NOMO-1 treated with dmso at 0.1 percent for 144 hours (cell line): ENCODE results near the gene FIP1L1.
"Not testable (repeated sequence)": the region's sequence is repeated elsewhere in the genome, so short reads cannot be mapped to it uniquely, and the experiment has no call there.

Experiments
- DNase-seq: peaks from one replicate; lab custom pipeline; 2025; ENCODE audit not compliant: unreplicated experiment; lab: John Stamatoyannopoulos, UW

FIP1L1 gene

DNA sequence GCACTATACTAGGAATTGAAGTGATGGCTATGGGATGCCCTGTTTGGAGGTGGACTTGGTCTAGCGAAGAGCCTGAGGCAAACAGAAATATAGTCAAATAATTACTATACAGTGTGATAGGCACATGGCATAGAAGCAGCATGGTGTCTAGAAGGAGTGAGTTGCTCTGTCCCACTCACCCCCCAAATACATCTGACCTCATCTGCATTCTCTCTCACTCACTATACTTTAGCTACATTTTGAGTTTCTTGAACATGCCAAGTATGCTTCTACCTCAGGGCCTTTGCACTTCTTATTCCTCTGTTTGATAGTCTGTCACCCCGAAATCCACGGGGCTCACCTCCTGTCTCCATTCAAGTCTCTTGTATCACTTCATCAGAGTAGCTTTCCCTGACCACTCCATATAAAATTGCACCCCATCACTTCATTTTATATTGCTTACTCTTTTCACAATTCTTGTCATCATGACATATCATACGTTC is 2.6 kb upstream of the FIP1L1 start:
- DNase-seq: no peak

DNA sequence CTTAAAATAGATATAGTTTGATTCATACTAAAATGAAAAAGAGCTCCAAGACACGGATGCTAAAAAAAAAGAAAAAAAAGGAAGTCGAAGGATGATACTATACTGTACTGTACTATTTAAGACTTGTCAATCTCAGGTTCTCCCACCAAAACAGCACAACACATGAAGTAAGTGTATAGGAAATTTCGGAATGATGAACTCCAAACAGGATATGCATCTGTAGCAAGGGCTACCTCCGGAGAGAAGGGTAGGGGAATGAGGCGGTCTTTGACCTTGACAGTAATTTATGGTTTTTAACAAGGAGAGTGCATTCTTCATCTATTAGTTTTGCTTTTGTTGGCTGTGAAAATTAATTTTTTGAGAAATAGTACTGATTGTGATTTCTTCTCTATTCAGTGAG is 541 bp upstream of the FIP1L1 start:
- no peak for DNase-seq

DNA sequence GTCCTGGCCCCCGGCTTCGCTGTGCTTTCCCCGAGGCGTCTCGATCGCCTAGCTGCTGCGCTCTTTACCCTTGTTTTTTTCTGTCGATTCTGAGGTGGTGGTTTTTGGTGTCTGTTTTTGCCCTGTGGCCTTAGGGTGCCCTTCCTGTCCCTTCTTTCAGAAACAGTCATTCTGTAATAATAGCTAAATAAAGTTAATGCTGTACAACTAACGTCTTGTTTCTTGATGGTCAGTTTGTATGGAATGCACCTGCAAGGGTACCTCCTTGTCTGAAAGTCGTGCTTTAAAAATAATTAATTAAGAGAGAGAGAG is 686 bp downstream of the FIP1L1 start:
- DNase-seq: no peak

DNA sequence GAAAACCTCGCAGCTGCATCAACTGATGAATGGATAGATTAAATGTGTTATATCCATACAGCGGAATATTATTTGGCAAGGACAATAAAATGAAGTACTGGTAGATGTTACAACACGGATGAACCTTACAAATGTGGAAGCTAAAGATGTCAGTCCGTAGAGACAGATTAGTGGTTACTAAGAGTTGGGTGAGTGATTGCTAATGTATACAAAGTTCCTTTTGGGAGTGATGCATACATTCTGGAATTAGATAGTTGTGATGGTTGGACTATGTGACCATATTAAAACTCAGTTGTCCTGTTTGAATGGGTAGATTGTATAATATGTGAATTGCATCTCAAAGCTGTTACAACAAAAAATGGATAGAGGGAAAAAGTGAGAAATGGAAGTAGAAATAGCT is 2.8 kb downstream of the FIP1L1 start:
- no peak for DNase-seq

DNA sequence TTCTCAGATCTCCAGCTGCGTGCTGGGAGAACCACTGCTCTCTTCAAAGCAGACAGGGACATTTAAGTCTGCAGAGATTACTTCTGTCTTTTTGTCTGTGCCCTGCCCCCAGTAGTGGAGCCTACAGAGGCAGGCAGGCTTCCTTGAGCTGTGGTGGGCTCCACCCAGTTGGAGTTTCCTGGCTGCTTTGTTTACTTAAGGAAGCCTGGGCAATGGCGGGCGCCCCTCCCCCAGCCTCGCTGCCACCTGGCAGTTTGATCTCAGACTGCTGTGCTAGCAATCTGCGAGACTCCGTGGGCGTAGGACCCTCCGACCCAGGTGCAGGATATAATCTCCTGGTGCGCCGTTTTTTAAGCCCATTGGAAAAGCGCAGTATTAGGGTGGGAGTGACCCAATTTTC is 32.0 kb downstream of the FIP1L1 start:
- not testable (repeated sequence) for DNase-seq

DNA sequence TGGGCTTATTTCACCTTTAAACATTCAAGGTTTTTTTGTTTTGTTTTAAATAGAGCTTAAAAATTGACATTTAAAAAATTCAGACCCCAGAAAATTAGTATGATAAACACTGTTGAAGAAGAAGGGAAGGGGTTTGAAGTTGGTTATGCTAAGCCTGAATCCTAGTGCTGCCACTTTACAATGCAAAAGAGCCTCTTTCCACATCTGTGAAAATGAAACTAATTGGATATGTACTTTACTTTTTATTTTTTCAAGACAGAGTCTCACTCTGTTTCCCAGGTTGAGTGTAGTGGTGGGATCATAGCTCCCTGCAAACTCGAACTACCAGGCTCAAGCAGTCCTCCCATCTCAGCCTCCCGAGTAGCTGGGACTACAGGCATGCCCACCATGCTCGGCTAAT is 41.8 kb downstream of the FIP1L1 start:
- DNase-seq: no peak

DNA sequence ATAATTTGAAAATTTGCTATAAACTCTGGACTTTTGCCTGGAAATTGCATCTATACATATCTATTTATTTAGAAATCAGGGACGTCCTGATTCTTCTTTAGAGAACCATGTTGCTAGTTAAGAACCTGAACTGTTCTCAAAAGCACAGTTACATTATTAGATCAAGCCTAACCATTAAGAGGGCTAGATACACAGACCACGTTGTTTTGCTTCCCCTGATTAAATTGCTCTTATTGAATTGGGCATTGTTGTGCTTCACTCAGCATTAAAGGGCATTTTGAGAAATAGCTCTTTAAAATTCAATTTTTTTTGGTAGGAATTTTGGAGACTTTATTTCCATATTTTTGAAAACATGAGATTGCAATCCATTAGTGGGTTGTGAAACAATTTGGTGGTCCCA is 44.4 kb downstream of the FIP1L1 start:
- DNase-seq: no peak

DNA sequence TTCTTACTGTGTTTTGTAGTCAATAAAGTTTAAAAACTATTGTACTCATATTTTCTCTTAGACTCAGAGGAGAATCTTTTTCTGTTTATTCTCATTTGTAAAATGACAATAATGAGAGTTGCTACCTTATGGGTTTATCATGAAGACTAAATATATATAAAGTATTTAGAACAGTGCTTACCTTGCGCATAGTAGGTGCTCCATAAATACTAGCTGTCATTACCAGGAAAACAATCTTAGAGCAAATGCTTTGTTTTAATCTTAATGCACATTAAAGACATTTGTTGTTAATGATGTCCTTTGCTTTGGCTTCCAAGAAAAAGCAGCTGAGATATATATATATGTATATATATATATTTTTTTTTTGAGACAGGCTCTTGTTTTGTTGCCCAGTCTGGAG is 44.9 kb downstream of the FIP1L1 start:
- no peak for DNase-seq

DNA sequence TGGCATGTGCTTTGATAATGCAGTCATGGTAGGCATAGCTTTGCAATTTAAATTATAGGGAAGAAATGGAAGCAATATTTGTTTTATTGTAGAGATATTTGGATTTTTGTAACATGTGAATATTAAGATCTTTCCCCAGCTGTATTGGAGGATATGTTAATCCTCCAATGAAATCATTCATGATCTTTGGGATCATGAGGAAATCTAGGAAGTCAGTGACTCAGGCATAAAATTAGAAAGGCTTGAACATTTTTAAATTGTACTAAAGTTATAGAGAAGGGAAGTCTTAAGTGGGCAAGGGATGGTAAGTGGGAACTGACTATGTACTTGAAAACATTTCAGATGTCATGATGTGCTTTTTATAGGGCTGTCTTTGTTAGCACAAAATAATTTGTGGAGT is 46.8 kb downstream of the FIP1L1 start:
- DNase-seq: no peak

DNA sequence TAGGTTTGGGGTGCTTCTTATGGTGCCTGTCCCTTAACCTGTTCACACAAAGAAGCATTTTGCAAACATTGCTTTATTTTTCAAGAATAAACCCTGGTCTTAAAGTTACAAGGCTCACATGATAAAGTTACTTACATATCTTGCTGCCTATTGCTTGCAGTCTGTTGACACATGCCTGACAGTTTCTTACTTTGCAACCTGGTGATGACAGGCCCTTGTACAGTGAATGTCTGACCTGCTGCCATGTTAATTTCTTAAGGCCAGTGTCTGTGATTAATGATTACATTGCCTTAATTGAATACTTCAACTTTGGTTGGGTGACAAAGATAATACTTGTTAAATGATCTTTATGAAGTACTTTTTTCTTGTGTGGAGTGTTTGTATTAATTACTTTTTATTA is 49.9 kb downstream of the FIP1L1 start:
- no peak for DNase-seq

DNA sequence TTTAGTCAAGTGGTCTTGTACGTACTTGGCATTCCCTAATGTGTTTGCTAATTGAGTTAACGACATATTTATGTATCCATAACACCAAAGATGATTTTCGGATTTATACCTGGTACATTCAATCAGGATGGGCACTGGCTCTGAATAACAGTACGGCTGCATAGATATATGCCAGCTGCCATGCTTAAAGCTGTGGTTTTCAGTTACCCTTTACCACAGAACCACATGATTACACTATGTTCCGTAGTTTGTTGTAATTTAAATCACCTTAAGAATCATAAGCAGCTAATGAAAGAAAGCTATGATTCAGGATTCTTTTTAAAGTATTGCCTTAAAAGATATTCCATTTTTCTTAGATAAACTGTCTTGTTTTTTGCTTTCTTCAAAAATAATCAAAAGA is 53.6 kb downstream of the FIP1L1 start:
- DNase-seq: no peak

DNA sequence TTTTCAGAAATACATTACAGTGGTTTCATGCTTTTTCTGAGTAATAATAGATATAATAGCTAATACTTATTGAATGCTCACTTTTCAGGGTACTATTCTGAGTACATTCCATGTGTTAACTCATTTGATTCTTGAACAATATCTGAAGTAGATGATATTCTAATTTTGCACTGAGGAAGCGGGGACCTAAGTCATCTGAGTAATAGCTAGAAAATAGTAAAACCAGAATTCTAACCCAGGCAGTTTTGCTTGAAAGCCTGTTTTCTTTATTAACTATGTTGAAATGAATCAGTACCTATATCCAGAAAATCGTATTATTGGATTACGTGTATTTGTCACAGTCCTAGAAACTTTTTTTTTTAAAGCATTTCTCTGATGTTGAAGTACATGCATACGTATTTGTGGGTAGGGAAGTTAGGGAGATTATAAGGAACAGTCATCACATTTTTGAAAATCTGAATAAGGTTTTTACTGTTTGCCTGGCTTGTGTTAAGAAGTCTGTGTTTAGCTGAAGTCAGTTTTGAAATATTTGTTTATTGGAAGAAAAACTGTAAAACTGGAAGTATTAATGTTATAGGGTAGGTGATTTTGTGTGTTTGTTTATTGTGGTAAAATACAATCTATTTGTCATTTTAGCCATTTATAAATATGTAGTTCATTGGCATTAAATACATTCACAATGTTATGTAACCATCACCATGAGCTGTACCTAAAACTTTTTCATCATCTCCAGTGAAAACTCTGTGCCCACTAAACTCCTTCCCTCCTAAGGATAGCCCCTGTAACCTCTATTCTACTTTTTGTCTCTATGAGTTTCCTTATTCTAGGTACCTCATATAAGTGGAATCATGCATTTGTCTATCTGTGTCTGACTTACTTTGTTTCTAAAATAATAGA is 55.3 kb downstream of the FIP1L1 start:
- no peak for DNase-seq

DNA sequence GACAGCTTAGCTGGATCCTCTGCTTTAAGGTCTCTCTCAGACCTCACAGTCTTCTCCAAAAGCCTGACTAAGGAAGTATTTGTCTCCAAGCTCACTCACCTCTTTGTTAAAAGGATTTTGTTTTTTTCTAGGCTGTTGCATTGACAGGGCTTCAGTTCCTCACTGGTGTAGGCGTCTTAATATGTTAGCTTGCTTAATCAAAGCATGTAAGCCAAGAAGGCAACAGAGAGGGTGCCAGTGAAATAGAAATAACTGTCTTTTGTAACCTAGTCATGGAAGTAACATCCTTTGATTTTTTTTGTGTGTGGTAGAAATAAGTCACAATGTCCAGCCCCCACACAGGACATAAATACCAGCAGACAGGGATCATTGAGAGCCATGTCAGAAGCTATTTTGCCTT is 58.8 kb downstream of the FIP1L1 start:
- no peak for DNase-seq

DNA sequence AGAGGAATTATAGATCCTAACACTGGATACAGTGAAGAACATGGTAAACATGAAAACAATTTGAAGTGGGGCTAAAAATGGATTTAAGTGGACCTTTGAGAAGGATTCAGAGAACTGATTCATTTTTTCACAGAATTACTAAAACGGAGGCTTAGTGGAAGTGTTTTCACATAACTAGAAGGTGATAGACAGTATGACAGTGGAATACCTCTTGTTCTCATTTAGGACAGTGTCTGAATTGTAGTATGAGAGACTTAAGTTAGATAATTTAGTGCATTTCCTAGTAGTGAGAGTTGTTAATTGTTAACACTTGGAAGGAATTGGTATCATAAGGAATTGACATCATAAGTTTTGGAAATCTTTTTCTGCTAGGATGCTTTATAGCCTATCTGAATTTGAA is 64.1 kb downstream of the FIP1L1 start:
- DNase-seq: no peak

DNA sequence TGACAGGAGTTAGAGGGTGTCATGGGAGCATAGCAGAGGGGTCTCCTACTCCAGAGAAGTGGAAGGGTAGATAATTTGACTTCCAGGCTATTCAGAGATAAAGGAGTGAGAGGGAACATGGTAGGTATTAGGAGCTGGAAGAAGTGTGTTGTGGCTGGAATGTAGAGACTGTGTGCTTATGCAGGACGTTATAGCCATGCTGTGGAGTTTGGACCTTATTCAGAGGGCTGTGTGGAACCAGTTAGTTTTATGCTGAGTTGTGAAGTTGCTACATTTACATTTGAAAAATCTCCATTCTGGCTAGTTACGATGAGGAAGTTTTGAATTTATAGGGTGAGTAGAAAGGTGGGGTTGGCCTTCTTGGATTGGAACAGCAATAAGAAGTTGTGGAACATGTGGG is 67.5 kb downstream of the FIP1L1 start:
- DNase-seq: no peak

DNA sequence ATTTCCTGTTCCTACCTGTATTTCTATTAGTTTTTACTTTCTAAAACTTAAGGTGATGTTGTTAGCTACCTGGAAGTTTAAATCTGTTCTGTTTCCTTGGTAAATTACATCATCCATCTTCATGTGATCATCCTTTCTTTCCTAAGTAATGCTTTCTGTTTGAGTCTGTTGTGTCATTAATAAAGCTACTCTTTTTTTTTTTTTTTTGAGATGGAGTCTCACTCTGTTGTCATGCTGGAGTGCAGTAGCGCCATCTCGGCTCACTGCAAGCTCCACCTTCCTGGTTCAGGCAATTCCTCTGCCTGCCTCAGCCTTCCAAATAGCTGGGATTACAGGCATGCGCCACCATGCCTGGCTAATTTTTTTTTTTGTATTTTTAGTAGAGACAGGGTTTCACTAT is 73.3 kb downstream of the FIP1L1 start:
- no peak for DNase-seq

DNA sequence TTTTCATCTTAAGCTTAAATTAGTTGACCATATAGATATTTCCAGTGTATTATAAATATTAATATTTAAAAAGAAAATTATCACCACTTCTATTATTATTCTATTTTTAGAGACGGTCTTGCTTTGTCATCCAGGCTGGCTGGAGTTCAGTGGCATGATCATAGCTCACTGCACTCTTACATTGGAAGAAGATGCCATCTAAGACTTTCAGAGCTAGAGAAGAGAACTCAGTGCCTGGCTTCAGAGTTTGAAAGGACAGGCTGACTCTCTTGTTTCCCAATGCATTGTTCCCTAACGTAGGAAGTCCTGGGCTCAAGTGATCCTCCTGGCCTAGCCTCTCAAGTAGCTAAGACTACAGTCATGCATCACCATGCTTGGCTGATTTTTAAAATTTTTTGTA is 75.9 kb downstream of the FIP1L1 start:
- DNase-seq: no peak

DNA sequence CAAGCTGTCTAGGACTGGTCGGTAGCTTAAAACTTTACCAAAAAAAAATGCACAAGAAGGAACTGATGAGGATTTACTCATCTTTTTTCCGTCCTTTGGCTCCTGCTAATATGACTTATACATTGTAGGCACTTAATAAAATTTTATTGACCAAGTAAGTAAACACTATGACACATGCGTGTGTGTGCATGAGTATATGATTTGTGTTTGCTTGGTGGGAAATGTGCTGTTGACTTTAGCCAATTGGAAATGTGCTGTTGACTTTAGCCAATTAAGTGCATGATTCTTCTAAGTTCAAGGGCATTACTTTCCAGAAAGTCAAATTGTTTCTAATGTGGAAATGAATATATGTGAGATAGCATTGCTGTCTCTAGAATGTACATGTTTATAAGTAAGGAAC is 78.3 kb downstream of the FIP1L1 start:
- no peak for DNase-seq

DNA sequence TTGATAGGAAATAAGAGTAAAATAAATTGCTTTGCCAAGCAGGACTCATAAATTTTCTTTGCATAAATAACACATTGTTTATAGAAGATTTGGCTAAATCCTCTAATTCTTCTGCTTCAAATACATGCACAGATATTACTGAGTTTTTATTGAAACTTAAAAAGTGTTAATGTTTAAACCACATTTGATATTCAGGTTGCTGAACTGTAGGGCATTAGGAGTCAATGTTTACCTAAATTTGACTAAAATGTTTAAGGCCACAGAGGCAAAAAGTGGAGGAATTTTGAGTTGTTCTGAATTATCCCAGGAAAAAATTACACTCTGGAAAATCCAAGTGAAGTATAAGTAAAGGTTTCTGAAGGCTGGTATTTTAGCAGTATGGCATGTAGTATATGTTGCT is 78.7 kb downstream of the FIP1L1 start:
- no peak for DNase-seq

DNA sequence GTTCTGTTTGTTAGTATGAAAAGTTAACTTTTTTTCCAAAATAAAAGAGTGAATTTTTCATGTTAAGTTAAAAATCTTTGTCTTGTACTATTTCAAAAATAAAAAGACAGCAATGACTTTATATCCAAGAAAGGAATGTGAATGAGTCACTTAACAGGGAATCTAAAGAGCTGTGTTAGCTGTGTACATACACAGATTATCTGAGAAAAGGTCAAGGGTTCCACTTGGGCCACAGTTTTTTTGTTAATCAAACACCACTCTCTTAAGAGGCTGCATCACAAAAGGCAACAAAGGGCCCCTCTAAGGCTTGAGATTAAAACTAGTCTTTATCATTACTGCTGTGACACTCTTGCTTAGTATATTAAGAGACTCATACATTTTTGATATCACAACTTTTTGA is 82.1 kb downstream of the FIP1L1 start:
- no peak for DNase-seq

DNA sequence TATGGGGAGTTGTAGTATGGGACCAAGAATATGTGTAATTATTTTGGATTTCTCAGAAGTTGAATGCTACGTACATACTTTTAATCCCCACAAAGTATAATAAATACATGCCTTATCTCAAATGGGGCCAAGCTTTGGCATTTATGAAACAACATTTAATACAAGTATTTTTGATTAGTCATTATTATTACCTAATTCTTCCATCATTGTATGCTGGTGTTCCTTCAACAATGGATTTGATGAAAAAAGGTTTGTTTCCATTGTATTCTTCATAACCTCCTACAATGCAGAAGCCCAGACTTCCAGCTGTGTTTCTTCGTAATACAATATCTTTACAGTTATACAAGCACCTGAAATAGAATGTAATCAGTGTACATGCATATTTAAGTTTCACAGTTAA is 83.8 kb downstream of the FIP1L1 start:
- DNase-seq: no peak

DNA sequence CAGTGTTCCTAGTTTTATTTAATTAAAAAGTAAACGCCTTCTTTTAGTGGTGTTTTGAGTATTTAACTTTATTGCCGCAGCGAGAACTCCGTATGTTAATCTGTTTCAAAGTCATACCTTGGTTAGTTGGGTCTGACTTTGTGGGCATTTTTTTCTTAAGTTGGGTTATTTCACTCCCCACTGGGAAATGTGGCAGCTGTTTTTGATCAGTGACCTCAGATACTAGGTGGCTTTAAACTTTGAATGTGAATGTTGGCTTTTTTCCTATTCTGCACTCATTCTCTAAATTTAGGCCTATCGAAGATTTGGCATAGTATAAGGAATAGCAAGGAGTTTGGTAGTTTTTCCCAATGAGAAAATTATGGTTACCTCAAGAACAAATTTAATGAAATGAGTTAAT is 85.9 kb downstream of the FIP1L1 start:
- no peak for DNase-seq

DNA sequence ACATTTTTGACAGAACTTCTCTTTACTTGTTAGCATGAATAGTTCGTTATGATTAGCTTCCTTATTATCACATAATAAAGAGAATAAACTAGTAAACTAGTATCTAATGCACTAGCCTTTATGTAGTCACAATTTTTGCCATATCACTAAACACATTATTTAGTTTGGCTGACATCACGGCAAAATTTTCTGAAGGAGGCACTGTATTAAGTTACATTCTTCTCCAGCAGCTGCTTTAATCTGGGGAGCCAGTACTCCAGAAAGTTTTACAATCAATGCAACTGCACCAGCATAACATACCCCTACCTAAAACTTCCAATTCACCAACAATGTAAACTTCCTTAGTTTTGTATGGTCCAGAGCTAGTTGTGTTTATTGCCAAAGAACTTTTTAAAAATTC is 87.8 kb downstream of the FIP1L1 start:
- no peak for DNase-seq
